Measurements from ENCODE around the gene HHIP.

HHIP gene, protein sequence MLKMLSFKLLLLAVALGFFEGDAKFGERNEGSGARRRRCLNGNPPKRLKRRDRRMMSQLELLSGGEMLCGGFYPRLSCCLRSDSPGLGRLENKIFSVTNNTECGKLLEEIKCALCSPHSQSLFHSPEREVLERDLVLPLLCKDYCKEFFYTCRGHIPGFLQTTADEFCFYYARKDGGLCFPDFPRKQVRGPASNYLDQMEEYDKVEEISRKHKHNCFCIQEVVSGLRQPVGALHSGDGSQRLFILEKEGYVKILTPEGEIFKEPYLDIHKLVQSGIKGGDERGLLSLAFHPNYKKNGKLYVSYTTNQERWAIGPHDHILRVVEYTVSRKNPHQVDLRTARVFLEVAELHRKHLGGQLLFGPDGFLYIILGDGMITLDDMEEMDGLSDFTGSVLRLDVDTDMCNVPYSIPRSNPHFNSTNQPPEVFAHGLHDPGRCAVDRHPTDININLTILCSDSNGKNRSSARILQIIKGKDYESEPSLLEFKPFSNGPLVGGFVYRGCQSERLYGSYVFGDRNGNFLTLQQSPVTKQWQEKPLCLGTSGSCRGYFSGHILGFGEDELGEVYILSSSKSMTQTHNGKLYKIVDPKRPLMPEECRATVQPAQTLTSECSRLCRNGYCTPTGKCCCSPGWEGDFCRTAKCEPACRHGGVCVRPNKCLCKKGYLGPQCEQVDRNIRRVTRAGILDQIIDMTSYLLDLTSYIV

GRCh38 chr4:144645631-144646522 lies at the start of gene HHIP:
Gene HHIP (plus strand): TSS chr4:144646156. CDS start chr4:144646676, 520 bp downstream.
- Mint-ChIP-seq H3K27ac (no peak within 1 kb of the TSS), H3K4me1 (peaks cover 27% of the 10 kb centered on the region), H3K4me3 (peak within 1 kb of the TSS; percentile 81), H3K36me3 (ENCODE audit: low read depth) (no peaks in the 10 kb centered on the region), H3K27me3 (peaks cover 42% of the 10 kb centered on the region), H3K9me3 (no peaks in the 10 kb centered on the region)
- ATAC-seq (peak; percentile 44), DNase-seq (peak; percentile 17)

- H3K36me3 Mint-ChIP-seq (ENCODE audit: low read depth): no peaks in the 10 kb centered on the region
- H3K27me3 Mint-ChIP-seq: peaks cover 4% of the 10 kb centered on the region
- peaks cover 7% of the 10 kb centered on the region for H3K9me3 Mint-ChIP-seq
- H3K4me3 Mint-ChIP-seq: no peak overlapping the region
- ATAC-seq (no peak), DNase-seq (no peak)
- H3K4me1 Mint-ChIP-seq: no peaks in the 10 kb centered on the region
- no peak overlapping the region for H3K27ac Mint-ChIP-seq
These were observed 48.8 kb upstream of the HHIP start for GRCh38 chr4:144597171-144597570.

DNA sequence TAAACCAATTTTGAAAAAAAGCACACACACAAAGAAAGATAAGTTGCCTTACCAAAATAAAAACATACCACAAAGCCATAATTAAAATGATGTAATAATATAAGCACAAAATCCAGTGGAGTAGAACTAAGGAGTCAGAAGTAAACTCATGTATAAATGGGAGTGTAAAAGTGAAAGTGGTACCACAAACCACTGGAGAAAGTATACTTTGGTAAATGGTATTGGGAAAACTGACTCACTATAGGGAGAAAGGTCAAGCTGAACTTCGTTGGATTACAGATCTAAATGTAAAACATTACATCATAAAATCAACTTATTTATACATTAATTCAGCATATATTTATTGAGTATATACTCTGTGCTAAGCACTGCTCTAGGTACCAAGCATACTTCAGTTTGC lies 46.3 kb upstream of the HHIP start:
- Mint-ChIP-seq H3K36me3 (ENCODE audit: low read depth) (no peaks in the 10 kb centered on the region), H3K9me3 (peaks cover 13% of the 10 kb centered on the region), H3K4me3 (no peak overlapping the region), H3K27ac (no peak overlapping the region), H3K27me3 (peaks cover 4% of the 10 kb centered on the region), H3K4me1 (no peaks in the 10 kb centered on the region)
- DNase-seq (no peak), ATAC-seq (no peak)

GRCh38 chr4:144611850-144612249 lies 34.1 kb upstream of the HHIP start:
- H3K27ac Mint-ChIP-seq: no peak overlapping the region
- H3K9me3 Mint-ChIP-seq: peaks cover 6% of the 10 kb centered on the region
- H3K27me3 Mint-ChIP-seq: peaks cover 2% of the 10 kb centered on the region
- H3K4me1 Mint-ChIP-seq: no peaks in the 10 kb centered on the region
- no peak for DNase-seq
- H3K36me3 Mint-ChIP-seq (ENCODE audit: low read depth): no peaks in the 10 kb centered on the region
- ATAC-seq: no peak
- H3K4me3 Mint-ChIP-seq: no peak overlapping the region

GRCh38 chr4:144614850-144615585 lies 30.9 kb upstream of the HHIP start:
- DNase-seq (no peak), ATAC-seq (no peak)
- H3K4me1 Mint-ChIP-seq: no peaks in the 10 kb centered on the region
- no peak overlapping the region for H3K4me3 Mint-ChIP-seq
- H3K27ac Mint-ChIP-seq: no peak overlapping the region
- H3K36me3 Mint-ChIP-seq (ENCODE audit: low read depth): no peaks in the 10 kb centered on the region
- peaks cover 2% of the 10 kb centered on the region for H3K27me3 Mint-ChIP-seq
- H3K9me3 Mint-ChIP-seq: no peaks in the 10 kb centered on the region

DNA sequence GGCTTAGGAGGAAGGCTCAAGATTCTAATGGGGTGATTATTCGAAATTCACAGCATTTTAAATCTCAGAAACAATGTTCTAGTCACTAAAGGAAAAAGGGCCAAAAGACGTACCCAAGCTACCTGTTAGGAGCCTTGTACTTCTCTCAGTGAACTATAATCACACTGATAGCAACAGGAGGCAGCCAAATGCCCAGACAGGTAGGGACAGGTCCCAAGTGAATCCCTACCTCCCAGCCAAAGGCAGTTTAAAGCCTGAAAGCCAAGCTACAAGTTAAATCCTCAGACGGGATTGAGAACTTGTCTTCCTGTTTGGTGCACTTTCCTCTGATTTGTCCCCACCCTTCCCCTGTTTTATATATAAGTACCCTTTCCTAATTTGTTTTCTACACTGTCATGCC lies 24.3 kb upstream of the HHIP start:
- ATAC-seq (no peak), DNase-seq (no peak)
- H3K4me1 Mint-ChIP-seq: no peaks in the 10 kb centered on the region
- H3K4me3 Mint-ChIP-seq: no peak overlapping the region
- no peak overlapping the region for H3K27ac Mint-ChIP-seq
- no peaks in the 10 kb centered on the region for H3K27me3 Mint-ChIP-seq
- peaks cover 3% of the 10 kb centered on the region for H3K9me3 Mint-ChIP-seq
- H3K36me3 Mint-ChIP-seq (ENCODE audit: low read depth): no peaks in the 10 kb centered on the region

DNA sequence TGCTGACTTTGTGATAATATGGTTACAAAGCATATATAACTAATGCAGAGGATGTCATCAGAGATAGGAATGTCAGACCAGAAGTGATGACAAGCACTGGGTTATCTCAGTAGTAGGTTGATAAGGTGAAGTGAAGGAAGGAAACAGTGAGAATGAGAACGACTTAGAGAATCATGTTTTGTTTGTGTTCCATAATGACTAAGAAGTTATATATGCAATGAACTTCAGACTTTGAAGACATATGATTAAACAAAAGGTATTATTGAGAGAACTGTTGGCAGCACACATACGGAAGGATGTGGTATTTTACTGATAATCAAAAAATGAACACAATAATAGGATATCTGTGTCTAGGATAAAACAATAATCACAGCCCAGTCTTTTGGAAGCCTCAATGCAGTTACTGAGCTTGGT lies 18.3 kb upstream of the HHIP start:
- no peak overlapping the region for H3K27ac Mint-ChIP-seq
- H3K36me3 Mint-ChIP-seq (ENCODE audit: low read depth): no peaks in the 10 kb centered on the region
- peaks cover 3% of the 10 kb centered on the region for H3K9me3 Mint-ChIP-seq
- no peaks in the 10 kb centered on the region for H3K4me1 Mint-ChIP-seq
- ATAC-seq (no peak), DNase-seq (no peak)
- H3K4me3 Mint-ChIP-seq: no peak overlapping the region
- no peaks in the 10 kb centered on the region for H3K27me3 Mint-ChIP-seq

GRCh38 chr4:144633215-144633614 lies 12.7 kb upstream of the HHIP start:
- Mint-ChIP-seq H3K9me3 (no peaks in the 10 kb centered on the region), H3K36me3 (ENCODE audit: low read depth) (no peaks in the 10 kb centered on the region), H3K27me3 (peaks cover 2% of the 10 kb centered on the region), H3K27ac (no peak overlapping the region), H3K4me3 (no peak overlapping the region), H3K4me1 (peaks cover 3% of the 10 kb centered on the region)
- no peak for DNase-seq
- ATAC-seq: no peak

DNA sequence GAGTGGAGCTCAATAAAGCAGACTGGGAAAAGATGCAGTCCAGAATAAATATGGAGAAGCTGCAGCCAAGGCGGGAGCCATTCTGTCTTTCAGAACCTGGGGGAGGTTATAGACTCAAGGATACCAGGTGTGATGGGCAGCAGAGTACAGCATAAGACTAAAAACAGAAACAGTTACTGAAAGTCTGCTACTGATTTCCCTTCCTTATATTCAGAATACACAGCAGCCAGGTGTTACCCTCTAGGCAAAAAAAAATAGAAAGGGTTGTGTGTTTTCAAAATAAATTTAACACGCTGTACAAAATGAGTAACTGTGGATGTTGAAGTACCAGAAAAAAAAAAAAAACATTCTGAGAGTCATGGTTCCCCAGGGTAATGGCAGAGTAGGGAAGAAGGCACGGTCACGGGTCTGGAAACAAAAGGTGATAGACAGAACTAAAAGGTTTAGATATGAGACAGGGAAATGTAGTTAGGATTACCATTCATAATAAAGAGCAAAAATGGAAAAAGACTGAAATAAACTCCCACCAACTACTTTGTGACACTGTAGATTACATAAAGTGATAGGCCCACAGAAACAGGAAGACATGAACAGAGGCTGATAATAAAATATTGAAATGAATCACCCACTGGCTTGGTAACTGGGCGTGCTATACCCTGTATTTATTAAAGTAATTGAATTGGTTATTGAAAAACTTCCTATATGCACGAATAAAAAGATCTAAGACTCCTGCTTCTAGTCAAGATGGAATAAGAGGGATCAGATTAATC lies 10.8 kb upstream of the HHIP start:
- H3K9me3 Mint-ChIP-seq: no peaks in the 10 kb centered on the region
- H3K36me3 Mint-ChIP-seq (ENCODE audit: low read depth): no peaks in the 10 kb centered on the region
- no peak overlapping the region for H3K4me3 Mint-ChIP-seq
- no peak for ATAC-seq
- H3K27ac Mint-ChIP-seq: no peak overlapping the region
- DNase-seq: no peak
- peaks cover 3% of the 10 kb centered on the region for H3K4me1 Mint-ChIP-seq
- H3K27me3 Mint-ChIP-seq: peaks cover 2% of the 10 kb centered on the region

GRCh38 chr4:144644368-144645101 lies 1.4 kb upstream of the HHIP start:
- ATAC-seq: no peak
- Mint-ChIP-seq H3K36me3 (ENCODE audit: low read depth) (no peaks in the 10 kb centered on the region), H3K4me3 (no peak overlapping the region), H3K27me3 (peaks cover 37% of the 10 kb centered on the region), H3K27ac (no peak overlapping the region), H3K4me1 (peaks cover 27% of the 10 kb centered on the region), H3K9me3 (no peaks in the 10 kb centered on the region)
- DNase-seq: no peak

- peaks cover 40% of the 10 kb centered on the region for H3K27me3 Mint-ChIP-seq
- H3K4me1 Mint-ChIP-seq: peaks cover 27% of the 10 kb centered on the region
- H3K4me3 Mint-ChIP-seq: peak overlapping the region; percentile 52
- H3K36me3 Mint-ChIP-seq (ENCODE audit: low read depth): no peaks in the 10 kb centered on the region
- DNase-seq: no peak
- ATAC-seq: no peak
- H3K27ac Mint-ChIP-seq: no peak overlapping the region
- no peaks in the 10 kb centered on the region for H3K9me3 Mint-ChIP-seq
These were observed 790 bp upstream of the HHIP start for GRCh38 chr4:144645102-144645630.

DNA sequence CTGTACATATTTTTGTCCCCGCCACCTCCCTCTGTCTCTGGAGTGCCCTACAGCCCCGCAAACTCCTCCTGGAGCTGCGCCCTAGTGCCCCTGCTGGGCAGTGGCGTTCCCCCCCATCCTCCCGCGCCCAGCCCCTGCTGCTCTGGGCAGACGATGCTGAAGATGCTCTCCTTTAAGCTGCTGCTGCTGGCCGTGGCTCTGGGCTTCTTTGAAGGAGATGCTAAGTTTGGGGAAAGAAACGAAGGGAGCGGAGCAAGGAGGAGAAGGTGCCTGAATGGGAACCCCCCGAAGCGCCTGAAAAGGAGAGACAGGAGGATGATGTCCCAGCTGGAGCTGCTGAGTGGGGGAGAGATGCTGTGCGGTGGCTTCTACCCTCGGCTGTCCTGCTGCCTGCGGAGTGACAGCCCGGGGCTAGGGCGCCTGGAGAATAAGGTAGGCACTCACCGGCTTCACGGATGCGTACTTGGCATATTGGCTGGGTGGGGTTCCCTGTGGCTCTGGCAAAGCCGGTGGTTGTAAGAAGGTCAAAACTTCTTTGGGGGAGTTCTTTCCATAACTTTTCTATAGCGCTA lies 653 bp downstream of the HHIP start:
- ATAC-seq (peak; percentile 48), DNase-seq (peak; percentile 10)
- Mint-ChIP-seq H3K9me3 (no peaks in the 10 kb centered on the region), H3K4me1 (peaks cover 27% of the 10 kb centered on the region), H3K4me3 (peak overlapping the region; percentile 81), H3K36me3 (ENCODE audit: low read depth) (no peaks in the 10 kb centered on the region), H3K27ac (no peak overlapping the region), H3K27me3 (peaks cover 42% of the 10 kb centered on the region)
